ENCODE results near the gene ZG16. TPM values are rescaled to one million over a fixed set of nuclear protein-coding genes. Genes with fewer than 3 reads are reported as not detected.
A peak's percentile ranks its signal among the peaks of the same experiment; 100 is the strongest.
"Not testable (repeated sequence)": the region's sequence is repeated elsewhere in the genome, so short reads cannot be mapped to it uniquely, and the experiment has no call there.

The ZG16 gene
- total RNA-seq, 1 donor from 2014 or later: not detected

- no peaks in the 10 kb centered on the region for H3K27me3 Mint-ChIP-seq
- H3K9me3 Mint-ChIP-seq (ENCODE audit: low read depth): no peaks in the 10 kb centered on the region
- DNase-seq (ENCODE audit: low spot score, unreplicated experiment): no peak
- TF ChIP-seq, protein P1, sequence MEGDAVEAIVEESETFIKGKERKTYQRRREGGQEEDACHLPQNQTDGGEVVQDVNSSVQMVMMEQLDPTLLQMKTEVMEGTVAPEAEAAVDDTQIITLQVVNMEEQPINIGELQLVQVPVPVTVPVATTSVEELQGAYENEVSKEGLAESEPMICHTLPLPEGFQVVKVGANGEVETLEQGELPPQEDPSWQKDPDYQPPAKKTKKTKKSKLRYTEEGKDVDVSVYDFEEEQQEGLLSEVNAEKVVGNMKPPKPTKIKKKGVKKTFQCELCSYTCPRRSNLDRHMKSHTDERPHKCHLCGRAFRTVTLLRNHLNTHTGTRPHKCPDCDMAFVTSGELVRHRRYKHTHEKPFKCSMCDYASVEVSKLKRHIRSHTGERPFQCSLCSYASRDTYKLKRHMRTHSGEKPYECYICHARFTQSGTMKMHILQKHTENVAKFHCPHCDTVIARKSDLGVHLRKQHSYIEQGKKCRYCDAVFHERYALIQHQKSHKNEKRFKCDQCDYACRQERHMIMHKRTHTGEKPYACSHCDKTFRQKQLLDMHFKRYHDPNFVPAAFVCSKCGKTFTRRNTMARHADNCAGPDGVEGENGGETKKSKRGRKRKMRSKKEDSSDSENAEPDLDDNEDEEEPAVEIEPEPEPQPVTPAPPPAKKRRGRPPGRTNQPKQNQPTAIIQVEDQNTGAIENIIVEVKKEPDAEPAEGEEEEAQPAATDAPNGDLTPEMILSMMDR (IDR thresholded peaks at IDR 0.05; ENCODE audit: unreplicated experiment): peak; percentile 12
- peak overlapping the region; percentile 81 for H3K27ac Mint-ChIP-seq
- no peak overlapping the region for H3K4me3 Mint-ChIP-seq (ENCODE audit: low read depth)
- no peaks in the 10 kb centered on the region for H3K36me3 Mint-ChIP-seq (ENCODE audit: insufficient read depth)
- H3K4me1 Mint-ChIP-seq (ENCODE audit: low read depth): peaks cover 19% of the 10 kb centered on the region
Observed at GRCh38 chr16:29757950-29758466, 20.0 kb upstream of the ZG16 start.

DNA sequence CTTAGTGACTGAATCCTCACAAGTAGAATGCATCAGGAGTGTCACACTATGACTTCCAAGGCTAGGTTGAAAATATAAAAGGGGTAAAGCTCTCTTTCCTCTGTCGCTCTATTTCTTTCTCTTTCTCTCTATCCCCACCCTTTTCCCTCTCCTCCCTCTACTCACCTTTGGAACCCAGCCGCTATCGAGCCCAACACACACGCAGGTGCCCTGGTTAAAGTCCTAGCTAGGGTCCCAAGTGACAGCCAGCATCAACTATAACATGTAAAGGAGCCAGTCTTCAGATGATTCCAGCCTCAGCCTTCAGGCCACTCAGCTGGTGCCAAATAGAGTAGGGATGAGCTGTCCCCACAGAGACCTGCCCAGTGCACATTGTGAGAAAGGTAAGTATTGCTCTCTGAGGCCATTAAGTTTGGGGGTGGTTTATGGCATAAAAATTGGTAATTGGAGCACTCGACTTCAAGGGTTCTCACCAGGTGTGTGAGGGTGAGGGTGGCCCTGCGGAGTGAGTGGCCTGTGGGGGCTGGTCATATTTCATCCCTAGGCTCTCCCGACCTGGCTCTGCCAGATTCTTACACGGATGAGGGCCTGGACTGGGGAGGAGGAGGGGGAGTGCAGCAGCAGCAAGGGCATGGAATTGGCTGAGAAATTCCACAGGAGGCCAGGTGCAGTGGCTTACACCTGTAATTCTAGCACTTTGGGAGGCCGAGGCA is 17.3 kb upstream of the ZG16 start:
- peak overlapping the region; percentile 78 for H3K27ac Mint-ChIP-seq
- peaks cover 30% of the 10 kb centered on the region for H3K4me1 Mint-ChIP-seq (ENCODE audit: low read depth)
- TF ChIP-seq, protein P1 (IDR thresholded peaks at IDR 0.05; ENCODE audit: unreplicated experiment): no peak
- no peak overlapping the region for H3K4me3 Mint-ChIP-seq (ENCODE audit: low read depth)
- H3K27me3 Mint-ChIP-seq: no peaks in the 10 kb centered on the region
- no peaks in the 10 kb centered on the region for H3K36me3 Mint-ChIP-seq (ENCODE audit: insufficient read depth)
- H3K9me3 Mint-ChIP-seq (ENCODE audit: low read depth): no peaks in the 10 kb centered on the region
- DNase-seq (ENCODE audit: low spot score, unreplicated experiment): no peak

- Mint-ChIP-seq H3K4me1 (ENCODE audit: low read depth) (peaks cover 33% of the 10 kb centered on the region), H3K27ac (peak overlapping the region; percentile 78)
- not testable (repeated sequence) for DNase-seq (ENCODE audit: low spot score, unreplicated experiment); H3K27me3 Mint-ChIP-seq; H3K36me3 Mint-ChIP-seq (ENCODE audit: insufficient read depth); H3K4me3 Mint-ChIP-seq (ENCODE audit: low read depth); H3K9me3 Mint-ChIP-seq (ENCODE audit: low read depth)
Observed at GRCh38 chr16:29761280-29761651, 16.8 kb upstream of the ZG16 start.

DNA sequence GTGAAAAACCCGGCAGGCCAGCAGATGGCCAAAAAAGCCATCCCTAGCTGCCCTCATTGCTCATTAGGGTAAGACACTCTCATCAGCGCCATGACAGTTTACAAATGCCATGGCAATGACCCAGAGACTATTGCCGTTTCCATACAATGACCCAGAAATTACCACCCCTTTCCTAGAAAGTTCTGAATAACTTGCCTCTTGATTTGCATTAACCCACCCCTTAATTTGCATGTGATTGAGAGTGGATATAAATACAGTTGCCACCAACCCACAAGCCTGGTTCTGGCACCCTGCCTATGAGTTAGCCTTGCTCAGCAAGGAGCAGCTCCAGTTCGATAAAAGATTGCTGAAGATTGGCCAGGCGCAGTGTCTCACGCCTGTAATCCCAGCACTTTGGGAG is 16.2 kb upstream of the ZG16 start:
- H3K27me3 Mint-ChIP-seq: no peaks in the 10 kb centered on the region
- H3K4me1 Mint-ChIP-seq (ENCODE audit: low read depth): peaks cover 29% of the 10 kb centered on the region
- TF ChIP-seq, protein P1 (IDR thresholded peaks at IDR 0.05; ENCODE audit: unreplicated experiment): no peak
- H3K27ac Mint-ChIP-seq: peak overlapping the region; percentile 62
- H3K9me3 Mint-ChIP-seq (ENCODE audit: low read depth): no peaks in the 10 kb centered on the region
- H3K4me3 Mint-ChIP-seq (ENCODE audit: low read depth): no peak overlapping the region
- no peaks in the 10 kb centered on the region for H3K36me3 Mint-ChIP-seq (ENCODE audit: insufficient read depth)
- DNase-seq (ENCODE audit: low spot score, unreplicated experiment): no peak

DNA sequence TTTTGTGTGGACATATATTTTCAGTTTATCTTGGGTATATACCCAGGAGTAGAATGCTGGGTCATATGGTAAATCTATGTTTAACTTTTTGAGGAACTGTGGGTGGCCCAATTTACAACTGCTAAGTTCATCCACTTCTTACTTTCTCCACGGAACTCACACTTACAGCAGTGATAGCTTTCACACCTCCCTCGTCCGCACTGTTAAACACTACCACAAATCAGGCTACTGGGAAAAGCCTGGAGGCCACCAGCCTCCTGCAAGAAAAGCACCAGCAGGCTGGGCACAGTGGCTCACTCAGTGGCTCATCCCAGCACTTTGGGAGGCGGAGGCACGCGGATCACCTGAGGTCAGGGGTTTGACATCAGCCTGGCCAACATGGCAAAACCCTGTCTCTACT is 14.7 kb upstream of the ZG16 start:
- no peaks in the 10 kb centered on the region for H3K27me3 Mint-ChIP-seq
- no peak overlapping the region for H3K4me3 Mint-ChIP-seq (ENCODE audit: low read depth)
- no peaks in the 10 kb centered on the region for H3K9me3 Mint-ChIP-seq (ENCODE audit: low read depth)
- H3K36me3 Mint-ChIP-seq (ENCODE audit: insufficient read depth): no peaks in the 10 kb centered on the region
- DNase-seq (ENCODE audit: low spot score, unreplicated experiment): no peak
- no peak overlapping the region for H3K27ac Mint-ChIP-seq
- peaks cover 26% of the 10 kb centered on the region for H3K4me1 Mint-ChIP-seq (ENCODE audit: low read depth)
- TF ChIP-seq, protein P1 (IDR thresholded peaks at IDR 0.05; ENCODE audit: unreplicated experiment): no peak

Measured in progenitor cell of endocrine pancreas (in vitro differentiated cells).